GM12875 (cell line): ENCODE results near the gene ARHGEF28.

Experiments
- H3K4me3 ChIP-seq: one replicate; pipeline ENCODE4 v1.5.1; 2011; ENCODE audit warnings: low read depth, low read length, control low read depth
- CTCF ChIP-seq: IDR thresholded peaks from 2 replicates; pipeline ENCODE4 v1.5.1; 2011; ENCODE audit warnings: low read depth, mild to moderate bottlenecking, control low read depth, inconsistent platforms, low read length, moderate library complexity, borderline replicate concordance; ENCODE audit not compliant: insufficient read depth

Gene ARHGEF28

GRCh38 chr5:73799401-73799972 is 173.5 kb downstream of the ARHGEF28 start:
- TF ChIP-seq CTCF, result no peak

GRCh38 chr5:73801686-73802085 is 175.7 kb downstream of the ARHGEF28 start:
- no peak for TF ChIP-seq CTCF
- H3K4me3 ChIP-seq, result no peak overlapping the region

More at GRCh38 chr5:73799401-73799972, 173.5 kb downstream of the ARHGEF28 start:
- H3K4me3 ChIP-seq, result no peak overlapping the region

GRCh38 chr5:73805449-73805848 is 179.5 kb downstream of the ARHGEF28 start:
- TF ChIP-seq CTCF, result no peak
- no peak overlapping the region for H3K4me3 ChIP-seq

DNA sequence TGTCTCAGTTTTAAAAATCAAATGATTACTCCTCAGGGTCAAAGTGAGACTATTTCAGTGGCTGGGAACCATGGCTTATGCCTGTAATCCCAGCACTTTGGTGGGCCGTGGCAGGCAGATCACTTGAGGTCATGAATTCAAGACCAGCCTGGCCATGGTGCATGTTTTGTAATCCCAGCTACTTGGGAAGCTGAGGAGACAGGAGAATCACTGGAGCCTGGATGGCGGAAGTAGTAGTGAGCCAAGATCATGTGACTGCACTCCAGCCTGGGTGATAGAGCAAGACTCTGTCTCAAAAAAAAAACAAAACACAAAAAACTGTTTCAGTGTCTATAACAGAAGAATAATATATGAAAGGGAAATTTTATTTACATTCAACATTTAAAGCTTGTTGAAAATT is 182.9 kb downstream of the ARHGEF28 start:
- H3K4me3 ChIP-seq, result no peak overlapping the region
- no peak for TF ChIP-seq CTCF

DNA sequence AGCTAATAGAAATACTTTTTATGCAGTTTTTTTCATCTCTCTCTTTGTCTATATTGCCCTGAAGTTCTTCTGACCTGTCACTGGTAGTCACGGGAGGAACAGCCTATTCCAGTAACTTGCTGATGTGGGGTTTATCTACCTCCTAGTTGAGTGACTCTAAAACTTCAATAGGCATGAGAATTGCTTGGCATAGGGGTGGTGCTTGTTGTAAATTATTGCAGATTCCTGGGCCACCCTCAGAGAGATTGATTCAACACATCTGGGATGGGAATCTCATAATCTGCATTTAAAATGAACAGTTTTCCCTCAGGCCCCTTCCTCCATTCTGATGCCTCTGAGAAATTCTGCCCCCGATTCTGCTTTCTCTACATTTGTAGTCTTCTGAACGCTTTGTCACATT is 184.4 kb downstream of the ARHGEF28 start:
- no peak for TF ChIP-seq CTCF
- no peak overlapping the region for H3K4me3 ChIP-seq

DNA sequence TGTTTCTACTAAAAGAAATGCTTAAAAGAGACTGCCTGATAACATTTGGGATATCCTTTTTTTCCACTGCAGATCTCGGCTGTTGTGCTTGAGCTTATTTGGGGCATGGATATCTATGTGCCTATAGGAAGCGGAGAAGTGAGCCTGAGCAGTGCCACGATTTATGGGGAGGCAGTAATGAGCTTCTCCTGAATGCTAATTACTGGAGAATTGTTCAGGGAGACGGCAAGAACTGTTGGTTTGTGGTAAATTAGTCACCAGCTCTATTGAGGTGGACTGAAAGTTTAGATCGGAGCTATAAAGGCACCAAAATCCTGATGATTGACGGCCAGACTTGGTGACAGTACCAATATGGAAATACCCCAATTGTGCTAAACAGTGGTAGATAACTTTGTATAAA is 186.5 kb downstream of the ARHGEF28 start:
- no peak for TF ChIP-seq CTCF
- no peak overlapping the region for H3K4me3 ChIP-seq

DNA sequence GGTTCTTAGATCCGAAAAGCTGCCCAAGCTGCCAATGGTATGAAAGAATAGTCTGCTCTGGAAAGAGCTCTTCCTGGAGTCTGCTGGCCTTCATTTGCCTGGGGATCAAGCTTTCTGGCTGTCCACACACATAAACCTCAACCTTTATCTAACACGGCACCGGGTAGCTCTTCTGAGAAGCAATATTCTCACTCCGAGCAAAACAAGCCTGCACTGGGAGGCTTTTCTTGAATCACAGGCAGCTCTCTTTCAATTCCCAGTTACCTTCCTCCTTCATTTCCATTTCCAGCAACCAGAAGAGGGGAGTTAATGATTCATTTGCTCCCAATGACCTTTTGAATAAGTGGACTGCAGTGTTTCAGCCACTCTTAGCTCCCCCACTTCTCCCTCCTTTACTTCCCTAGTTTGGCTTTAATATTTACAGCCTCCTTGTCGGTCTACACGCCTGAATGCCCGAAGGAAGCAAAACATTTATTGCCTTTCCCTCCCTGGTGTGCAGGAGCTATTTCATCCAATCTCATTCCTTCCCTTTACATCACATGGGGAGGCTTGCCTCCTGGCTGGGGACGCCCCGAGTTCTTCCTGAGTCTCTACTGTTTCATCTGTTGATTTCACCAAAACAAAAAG is 187.1 kb downstream of the ARHGEF28 start:
- no peak overlapping the region for H3K4me3 ChIP-seq
- TF ChIP-seq CTCF, result no peak
